Loucy (cell line): ENCODE results near the gene CCDC88C.

Experiments used
- CTCF ChIP-seq: fragments of 200-600 bp; sonication (generic); conservative IDR thresholded peaks from 2 replicates; pipeline ENCODE4 v1.5.1; 2014; ENCODE audit warnings: mild to moderate bottlenecking, antibody characterized with exemption, low read length
- EZH2phosphoT487 ChIP-seq: fragments of 200-600 bp; IDR thresholded peaks from 2 replicates; pipeline ENCODE4 v1.6.1; 2018; ENCODE audit warnings: antibody characterized with exemption, mild to moderate bottlenecking, moderate library complexity, borderline replicate concordance

GRCh38 chr14:91401751-91402150 lies 15.9 kb downstream of the CCDC88C start:
- TF ChIP-seq CTCF (no peak), EZH2phosphoT487 (no peak)
